HUES64 (cell line): Measurements from ENCODE around the gene WIPF2.

Experiments used
- H3K27ac ChIP-seq: 2 replicates; pipeline ENCODE4 v1.7.0; 2013; ENCODE audit warnings: low read depth, low read length, inconsistent platforms
- H3K27me3 ChIP-seq: 2 replicates; pipeline ENCODE4 v1.6.1; 2013; ENCODE audit warnings: mild to moderate bottlenecking, low read length; ENCODE audit not compliant: insufficient read depth
- H3K36me3 ChIP-seq: 2 replicates; pipeline ENCODE4 v1.6.1; 2013; ENCODE audit warnings: mild to moderate bottlenecking, low read length; ENCODE audit not compliant: insufficient read depth
- H3K4me1 ChIP-seq: 2 replicates; pipeline ENCODE4 v1.6.1; 2013; ENCODE audit warnings: mild to moderate bottlenecking, low read length, moderate library complexity; ENCODE audit not compliant: insufficient read depth
- H3K4me3 ChIP-seq: 2 replicates; pipeline ENCODE4 v1.5.1; 2013; ENCODE audit warnings: mild to moderate bottlenecking, low read length, moderate library complexity
- H3K9ac ChIP-seq: 2 replicates; pipeline ENCODE4 v1.6.1; 2013; ENCODE audit warnings: mild to moderate bottlenecking, low read depth, low read length
- H3K9me3 ChIP-seq: 2 replicates; pipeline ENCODE4 v1.6.1; 2013; ENCODE audit warnings: low read depth, low read length; ENCODE audit not compliant: insufficient read depth
- WGBS: fragments of 150-250, 120-280 bp; methylation state at CpG from one replicate; pipeline ENCODE4 v1.1.7; 2013; ENCODE audit warnings: missing lambda C conversion rate; 5-methylcytosine and 5-hydroxymethylcytosine counted together

WIPF2 gene

DNA sequence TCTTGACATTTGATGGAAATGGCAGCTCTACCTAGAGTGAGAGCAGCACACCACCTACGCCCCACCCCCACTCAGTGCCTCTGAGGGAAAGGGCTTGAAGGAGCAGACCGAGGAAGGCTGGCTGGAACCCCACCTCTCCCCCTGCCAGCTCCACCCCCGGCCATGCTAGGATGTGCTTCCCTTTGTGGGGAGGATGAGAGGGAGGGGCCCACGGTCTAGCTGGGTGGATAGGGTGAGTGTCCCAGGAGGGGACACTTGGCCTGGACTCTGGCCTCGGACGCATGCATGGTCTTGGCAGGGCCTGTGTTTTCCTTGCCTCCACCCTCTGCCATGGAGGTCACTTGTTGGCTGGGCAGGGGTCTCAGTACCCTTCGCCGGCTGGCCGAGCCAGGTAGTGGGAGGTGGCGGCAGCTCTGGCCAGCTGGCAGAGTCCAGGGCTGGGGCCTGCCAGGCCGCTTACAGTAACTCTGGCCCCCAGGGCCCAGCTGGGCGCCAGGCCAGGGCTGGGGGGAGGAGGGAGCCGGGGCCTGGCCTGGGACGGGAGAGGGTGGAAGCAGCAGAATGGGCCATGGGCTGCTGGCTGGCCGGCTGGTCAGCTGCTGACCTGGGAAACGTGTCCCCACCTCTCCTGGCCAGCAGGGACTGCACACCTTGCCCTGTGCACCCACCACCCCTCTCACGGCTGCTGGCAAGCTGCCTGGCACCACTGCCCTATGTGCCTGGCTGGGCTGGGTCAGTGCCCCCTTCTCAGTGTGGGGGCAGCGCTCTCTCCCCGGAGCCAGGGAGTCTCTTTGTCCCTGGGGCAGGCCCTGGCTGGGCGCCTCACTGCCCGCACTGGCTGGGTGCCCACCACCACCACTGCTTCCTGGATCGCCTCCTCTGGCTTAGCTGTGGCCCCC, 112.9 kb downstream of the WIPF2 start:
- Histone ChIP-seq H3K27ac (no peak overlapping the region), H3K9ac (no peak overlapping the region), H3K27me3 (peaks cover 20% of the 10 kb centered on the region), H3K36me3 (peaks cover 4% of the 10 kb centered on the region; the same call in 1 of the 2 replicates), H3K4me3 (no peak overlapping the region), H3K4me1 (no peaks in the 10 kb centered on the region), H3K9me3 (no peaks in the 10 kb centered on the region)
- 88% methylated on average over 19 of the region's 22 CpGs for WGBS
